CD4-positive, CD25-positive, alpha-beta regulatory T cell (primary cell): Measurements from ENCODE around the gene JMJD4. TPM values are rescaled to one million over a fixed set of nuclear protein-coding genes. Genes with fewer than 3 reads are reported as not detected.
A peak's percentile ranks its signal among the peaks of the same experiment; 100 is the strongest.

ENCODE experiments used
- ATAC-seq, 2 donors: fragments of 150-1000 bp; cut with Tn5 transposase; one replicate each; pipeline ENCODE4 v1.10.0; 2021; ENCODE audit warnings: low read depth in 2 of 2, moderate number of reproducible peaks in 2 of 2, moderate library complexity in 1 of 2
- DNase-seq, 3 donors: peaks; one replicate each; pipeline versions ENCODE4 v3.0.0 to v3.0.0-alpha.2; 2012 to 2022; ENCODE audit warnings: mixed read lengths in 1 of 3
- H3K27ac ChIP-seq: one replicate; pipeline ENCODE4 v1.7.0; 2013; ENCODE audit warnings: mild to moderate bottlenecking, low read length; ENCODE audit not compliant: insufficient read depth, poor library complexity, severe bottlenecking
- H3K27me3 ChIP-seq: one replicate; pipeline ENCODE4 v1.7.0; 2013; ENCODE audit warnings: low read length; ENCODE audit not compliant: control insufficient read depth, insufficient read depth
- H3K36me3 ChIP-seq: one replicate; pipeline ENCODE4 v1.7.0; 2013; ENCODE audit warnings: mild to moderate bottlenecking, low read length, moderate library complexity; ENCODE audit not compliant: control insufficient read depth, insufficient read depth
- H3K4me1 ChIP-seq: 2 replicates; pipeline ENCODE4 v1.7.0; 2013; ENCODE audit warnings: mild to moderate bottlenecking, low read length; ENCODE audit not compliant: insufficient read depth, control insufficient read depth, poor library complexity, severe bottlenecking
- H3K4me3 ChIP-seq: one replicate; pipeline ENCODE4 v1.7.0; 2013; ENCODE audit warnings: low read depth, mild to moderate bottlenecking, low read length, moderate library complexity
- H3K9me3 ChIP-seq, 2 experiments: 1 replicate in 1 of 2; 2 replicates in 1 of 2; pipeline ENCODE4 v1.7.0; 2013; ENCODE audit warnings: low read length in 2 of 2, mild to moderate bottlenecking in 1 of 2, moderate library complexity in 1 of 2; ENCODE audit not compliant: control insufficient read depth in 2 of 2
- H3K27ac Mint-ChIP-seq, 3 donors: one replicate each; pipeline ENCODE4 v1.8.0; 2020 to 2022; ENCODE audit warnings: mild to moderate bottlenecking in 3 of 3, mixed read lengths in 3 of 3, moderate library complexity in 2 of 3
- H3K27me3 Mint-ChIP-seq: one replicate; pipeline ENCODE4 v1.8.0; 2022; ENCODE audit warnings: mild to moderate bottlenecking, mixed read lengths
- H3K36me3 Mint-ChIP-seq: one replicate; pipeline ENCODE4 v1.8.0; 2020; ENCODE audit warnings: mixed read lengths
- H3K4me1 Mint-ChIP-seq, 4 donors: one replicate each; pipeline ENCODE4 v1.8.0; 2020 to 2022; ENCODE audit warnings: mixed read lengths in 4 of 4, mild to moderate bottlenecking in 1 of 4
- H3K4me3 Mint-ChIP-seq, 4 donors: one replicate each; pipeline ENCODE4 v1.8.0; 2020 to 2022; ENCODE audit warnings: mild to moderate bottlenecking in 4 of 4, mixed read lengths in 4 of 4, moderate library complexity in 3 of 4
- H3K9me3 Mint-ChIP-seq, 7 donors: one replicate each; pipeline ENCODE4 v1.8.0; 2020 to 2022; ENCODE audit warnings: mixed read lengths in 7 of 7, mild to moderate bottlenecking in 3 of 7, moderate library complexity in 2 of 7
- polyA plus RNA-seq, 4 donors: library from polyadenylated mRNA; unstranded; fragments of 300-500 nt; fragmentation: Illumina TruSeq; gene quantifications; one replicate each; pipeline ENCODE4 v1.2.3, GENCODE V29; 2021
- total RNA-seq: library from RNA; stranded (reverse); gene quantifications from one replicate; pipeline ENCODE4 v1.2.3, GENCODE V29; 2022

JMJD4 gene
- total and polyA plus RNA-seq, 5 donors from 2014 or later = 9.7 to 28.9 (median 26.5) TPM

DNA sequence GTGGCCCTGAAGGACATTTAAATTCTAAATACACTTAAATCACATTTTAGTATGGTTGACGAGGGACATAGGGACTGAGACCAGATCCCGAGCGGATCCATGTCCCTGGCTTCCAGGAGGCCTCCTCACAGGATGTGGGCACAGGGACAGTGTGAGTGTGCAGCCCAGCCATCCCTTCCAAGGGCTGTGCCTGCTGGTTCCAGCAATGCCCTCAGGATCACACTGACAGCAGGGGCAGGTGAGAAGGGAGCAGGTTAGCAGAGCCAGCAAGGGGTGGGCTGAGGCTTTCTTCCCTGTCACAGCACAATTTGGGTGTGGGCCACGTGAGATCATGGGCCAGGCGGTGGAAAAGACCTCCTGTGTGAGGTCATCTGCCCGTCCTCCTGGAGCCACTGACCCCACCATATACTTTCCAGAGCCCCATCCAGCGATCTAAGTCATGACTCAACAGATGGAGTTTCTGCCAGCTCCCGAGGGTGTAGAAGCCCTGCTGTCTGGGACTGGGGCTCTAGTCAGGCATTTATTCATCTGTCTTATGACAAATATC is 43.4 kb upstream of the JMJD4 start:
- Mint-ChIP-seq H3K9me3 (no peaks in the 10 kb centered on the region), H3K27me3 (no peaks in the 10 kb centered on the region), H3K4me3 (no peak overlapping the region), H3K36me3 (peaks cover 15% of the 10 kb centered on the region), H3K4me1 (peaks cover 0 to 13% (median 7%) of the 10 kb centered on the region in 4 donors), H3K27ac (no peak overlapping the region)
- Histone ChIP-seq H3K27ac (no peak overlapping the region), H3K27me3 (no peaks in the 10 kb centered on the region), H3K4me3 (no peak overlapping the region), H3K4me1 (no peaks in the 10 kb centered on the region), H3K9me3 (no peaks in the 10 kb centered on the region), H3K36me3 (peaks cover 22% of the 10 kb centered on the region)
- DNase-seq (no peak), ATAC-seq (no peak)

DNA sequence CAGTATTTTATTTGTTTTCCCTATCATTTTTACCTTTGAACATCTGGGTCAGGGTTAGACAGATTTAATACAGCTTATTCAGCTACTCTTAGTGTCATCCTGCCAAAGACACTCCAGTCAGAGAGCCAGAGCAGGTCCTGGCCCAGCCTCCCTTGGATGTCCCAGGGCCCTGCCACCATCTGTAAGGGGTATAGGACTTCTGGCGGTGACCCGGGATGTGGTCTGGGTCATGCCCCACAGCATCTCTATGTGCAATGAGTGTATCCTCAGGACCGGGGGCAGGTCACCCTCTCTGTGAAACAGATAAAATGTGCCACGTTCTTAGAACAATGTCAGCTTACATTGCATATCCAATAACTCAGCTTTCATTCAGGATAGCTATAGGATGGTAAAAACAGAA is 42.5 kb upstream of the JMJD4 start:
- H3K4me1 Mint-ChIP-seq = peaks cover 0 to 9% (median 8%) of the 10 kb centered on the region in 4 donors
- no peak for ATAC-seq

DNA sequence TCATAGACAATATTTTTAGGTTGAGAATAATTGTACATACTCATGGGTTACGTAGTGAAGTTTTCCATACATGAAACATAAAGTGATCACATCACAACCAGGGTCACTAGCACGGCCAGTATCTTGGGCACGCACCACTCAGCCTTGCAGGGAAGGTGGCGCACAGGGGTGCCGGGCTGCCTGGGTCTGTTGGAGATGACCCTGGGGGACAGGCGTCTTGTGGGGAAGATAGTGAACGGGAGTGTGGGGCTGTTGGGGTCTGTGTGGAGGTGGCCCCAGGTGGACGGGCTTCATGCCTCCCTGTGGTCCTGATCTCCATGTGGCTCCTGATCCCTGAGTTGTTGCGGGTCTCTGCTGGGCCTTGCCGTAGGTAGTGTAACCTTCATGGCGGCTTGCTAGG is 42.1 kb upstream of the JMJD4 start:
- Mint-ChIP-seq H3K4me3 (no peak overlapping the region), H3K27ac (peak overlapping the region in 1 of 3 donors; percentile 35)
- DNase-seq = no peak

More for the DNA sequence above, 42.5 kb upstream of the JMJD4 start:
- Mint-ChIP-seq H3K36me3 (peaks cover 16% of the 10 kb centered on the region), H3K27ac (peak overlapping the region in 1 of 3 donors; percentile 35), H3K27me3 (no peaks in the 10 kb centered on the region), H3K9me3 (no peaks in the 10 kb centered on the region), H3K4me3 (no peak overlapping the region)
- Histone ChIP-seq H3K4me1 (no peaks in the 10 kb centered on the region), H3K27ac (no peak overlapping the region), H3K36me3 (peaks cover 22% of the 10 kb centered on the region), H3K9me3 (no peaks in the 10 kb centered on the region), H3K4me3 (no peak overlapping the region), H3K27me3 (no peaks in the 10 kb centered on the region)
- no peak for DNase-seq

DNA sequence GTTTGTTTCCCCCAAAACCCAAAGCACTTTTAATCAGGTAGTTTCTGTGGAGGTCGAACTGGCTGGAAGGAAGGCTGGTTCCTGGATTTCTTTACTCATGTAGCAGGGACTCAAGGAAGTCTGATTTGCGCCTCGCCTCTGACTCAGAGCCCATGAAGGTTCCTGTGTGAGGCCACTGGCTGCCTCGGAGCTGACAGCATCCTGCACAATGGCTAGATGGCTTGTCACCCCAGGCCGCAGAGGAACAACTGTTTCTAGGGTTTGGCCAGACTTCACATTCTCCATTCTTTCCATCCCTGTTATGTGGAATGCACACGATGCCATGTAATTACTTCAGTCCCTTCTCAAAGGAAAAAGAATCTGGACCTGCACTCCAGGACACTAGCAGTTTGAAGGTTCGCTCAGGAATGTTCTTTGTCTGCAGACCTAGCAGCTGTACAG is 41.2 kb upstream of the JMJD4 start:
- H3K27me3 ChIP-seq = no peaks in the 10 kb centered on the region
- no peak overlapping the region for H3K4me3 Mint-ChIP-seq
- peak overlapping the region in 1 of 3 donors; percentile 2 for H3K27ac Mint-ChIP-seq
- H3K9me3 Mint-ChIP-seq = no peaks in the 10 kb centered on the region
- no peaks in the 10 kb centered on the region for H3K27me3 Mint-ChIP-seq
- H3K36me3 Mint-ChIP-seq = peaks cover 17% of the 10 kb centered on the region
- no peak overlapping the region for H3K4me3 ChIP-seq
- no peaks in the 10 kb centered on the region for H3K4me1 ChIP-seq
- peaks cover 22% of the 10 kb centered on the region for H3K36me3 ChIP-seq
- no peak overlapping the region for H3K27ac ChIP-seq
- DNase-seq = no peak
- ATAC-seq = no peak
- no peaks in the 10 kb centered on the region for H3K9me3 ChIP-seq
- H3K4me1 Mint-ChIP-seq = peaks cover 0 to 13% (median 8%) of the 10 kb centered on the region in 4 donors

More for the DNA sequence above, 42.1 kb upstream of the JMJD4 start:
- Mint-ChIP-seq H3K4me1 (peaks cover 0 to 13% (median 8%) of the 10 kb centered on the region in 4 donors), H3K9me3 (no peaks in the 10 kb centered on the region), H3K36me3 (peaks cover 17% of the 10 kb centered on the region), H3K27me3 (no peaks in the 10 kb centered on the region)
- peaks cover 22% of the 10 kb centered on the region for H3K36me3 ChIP-seq
- H3K9me3 ChIP-seq = no peaks in the 10 kb centered on the region
- no peak overlapping the region for H3K27ac ChIP-seq
- no peak for ATAC-seq
- H3K4me3 ChIP-seq = no peak overlapping the region
- no peaks in the 10 kb centered on the region for H3K4me1 ChIP-seq
- H3K27me3 ChIP-seq = no peaks in the 10 kb centered on the region

DNA sequence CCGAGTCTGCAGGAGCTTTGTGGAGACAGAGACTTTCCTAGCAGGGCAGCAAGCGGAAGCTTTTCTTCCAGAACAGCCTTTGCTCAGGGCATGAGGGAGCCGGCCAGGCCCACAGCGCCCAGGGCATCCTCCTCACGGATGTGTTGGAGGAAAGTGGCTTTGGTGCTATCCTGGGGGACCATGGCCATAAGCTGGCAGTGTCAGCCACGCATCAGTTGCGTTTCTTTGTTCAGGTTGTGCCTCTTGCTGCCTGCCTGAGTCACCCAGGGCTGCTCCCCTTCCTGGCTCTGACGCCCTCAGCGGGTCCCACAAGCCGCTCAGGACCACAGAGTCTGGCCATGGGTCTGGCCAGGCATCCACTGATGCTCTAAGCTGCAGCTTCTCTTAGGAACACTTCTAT is 40.7 kb upstream of the JMJD4 start:
- ATAC-seq (no peak), DNase-seq (no peak)
- no peaks in the 10 kb centered on the region for H3K27me3 Mint-ChIP-seq
- no peaks in the 10 kb centered on the region for H3K9me3 Mint-ChIP-seq
- Histone ChIP-seq H3K9me3 (no peaks in the 10 kb centered on the region), H3K27me3 (no peaks in the 10 kb centered on the region), H3K4me1 (no peaks in the 10 kb centered on the region), H3K27ac (no peak overlapping the region), H3K4me3 (no peak overlapping the region), H3K36me3 (peaks cover 19% of the 10 kb centered on the region)
- no peak overlapping the region for H3K4me3 Mint-ChIP-seq
- peaks cover 17% of the 10 kb centered on the region for H3K36me3 Mint-ChIP-seq
- peak overlapping the region in 1 of 3 donors; percentile 2 for H3K27ac Mint-ChIP-seq
- H3K4me1 Mint-ChIP-seq = peaks cover 0 to 13% (median 8%) of the 10 kb centered on the region in 4 donors

DNA sequence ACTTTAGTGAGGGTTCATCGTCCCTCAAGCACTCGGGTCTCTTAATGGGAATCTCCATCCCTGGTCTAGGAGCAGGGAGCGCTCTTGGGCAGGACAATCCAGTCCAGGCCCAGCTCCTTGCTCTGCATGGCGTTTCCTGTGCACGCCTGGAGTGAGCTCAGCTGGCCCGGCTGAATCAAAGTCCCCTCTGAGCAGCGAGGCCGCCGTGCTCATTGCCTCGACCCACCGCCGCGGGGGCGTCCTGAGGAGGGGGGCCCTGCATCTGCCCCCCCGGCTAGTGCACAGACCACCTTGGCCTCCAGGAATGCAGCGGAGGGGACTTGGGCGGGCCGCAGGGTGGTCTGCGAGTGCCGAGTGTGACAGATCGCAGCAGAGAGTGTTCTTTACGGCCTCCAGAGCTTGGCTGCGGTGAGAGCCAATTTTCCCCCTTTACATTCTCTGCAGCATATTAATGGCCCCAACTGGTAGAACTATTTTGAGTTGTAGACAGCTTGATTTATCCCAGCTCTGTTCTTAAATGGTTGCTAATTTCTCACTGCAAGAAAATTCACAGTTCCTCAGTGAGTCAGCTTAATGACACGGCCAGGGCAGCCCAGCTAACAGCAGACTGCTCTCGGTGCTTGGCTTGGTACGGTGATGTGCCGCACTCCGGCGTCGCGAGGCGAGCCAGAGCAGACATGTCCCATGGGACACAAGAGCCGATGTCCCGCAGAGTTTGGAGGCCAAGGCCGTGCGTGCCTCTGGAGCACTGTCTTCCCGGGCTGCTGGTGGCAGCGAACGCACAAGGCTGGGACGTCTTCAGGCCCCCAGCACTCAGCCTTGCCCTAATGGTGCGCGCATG is 39.9 kb upstream of the JMJD4 start:
- Mint-ChIP-seq H3K9me3 (no peaks in the 10 kb centered on the region), H3K36me3 (peaks cover 21% of the 10 kb centered on the region), H3K27me3 (no peaks in the 10 kb centered on the region), H3K4me3 (no peak overlapping the region), H3K4me1 (peaks cover 0 to 15% (median 10%) of the 10 kb centered on the region in 4 donors), H3K27ac (peak overlapping the region in 1 of 3 donors; percentile 74)
- ATAC-seq = no peak
- Histone ChIP-seq H3K4me1 (no peaks in the 10 kb centered on the region), H3K9me3 (no peaks in the 10 kb centered on the region), H3K4me3 (no peak overlapping the region), H3K36me3 (peaks cover 15% of the 10 kb centered on the region), H3K27me3 (no peaks in the 10 kb centered on the region), H3K27ac (no peak overlapping the region)
- DNase-seq = no peak

DNA sequence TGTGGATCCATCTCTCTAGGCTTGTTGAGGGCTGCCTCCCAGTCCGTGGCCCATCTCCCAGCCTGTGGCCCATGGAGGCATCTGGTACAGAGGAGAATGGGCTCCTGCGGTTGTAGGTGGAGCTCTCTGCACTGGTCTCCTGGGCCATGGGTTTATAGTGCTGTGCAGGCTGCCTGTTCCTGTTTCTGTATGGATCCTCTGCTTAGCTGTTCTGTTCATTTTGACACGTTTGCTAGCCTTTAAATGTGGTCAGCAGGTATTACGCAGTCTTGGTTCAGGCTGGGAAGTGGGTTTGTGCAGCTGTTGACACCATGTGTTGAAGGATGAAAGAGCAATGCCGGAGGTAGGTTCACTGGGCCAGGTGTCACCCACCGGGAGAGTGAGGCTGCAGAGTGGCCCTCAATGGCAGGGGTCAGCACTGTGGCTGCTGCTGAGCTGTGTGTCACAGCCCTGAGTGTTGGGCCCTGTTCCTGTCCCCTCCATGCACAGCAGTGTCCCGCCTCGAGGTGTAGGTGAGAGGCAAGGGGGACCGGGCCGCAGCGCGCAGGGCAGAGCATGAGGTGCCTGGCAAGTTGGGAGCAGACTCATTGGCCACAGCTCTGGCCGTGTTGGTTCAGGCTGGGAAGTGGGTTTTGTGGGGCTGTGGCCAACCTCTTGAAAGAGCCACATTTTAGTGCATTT is 39.1 kb upstream of the JMJD4 start:
- peak; percentile 42 to 43 for ATAC-seq

More for the DNA sequence above, 39.1 kb upstream of the JMJD4 start:
- no peaks in the 10 kb centered on the region for H3K4me1 ChIP-seq
- H3K9me3 Mint-ChIP-seq = no peaks in the 10 kb centered on the region
- H3K9me3 ChIP-seq = no peaks in the 10 kb centered on the region
- peaks cover 15% of the 10 kb centered on the region for H3K36me3 ChIP-seq
- H3K36me3 Mint-ChIP-seq = peaks cover 21% of the 10 kb centered on the region
- no peak overlapping the region for H3K4me3 ChIP-seq
- H3K4me3 Mint-ChIP-seq = peak overlapping the region in 2 of 4 donors; percentile 28 to 31
- H3K4me1 Mint-ChIP-seq = peaks cover 0 to 16% (median 10%) of the 10 kb centered on the region in 4 donors
- no peaks in the 10 kb centered on the region for H3K27me3 ChIP-seq
- DNase-seq = peak in 1 of 3 donors; percentile 27
- no peak overlapping the region for H3K27ac ChIP-seq
- H3K27ac Mint-ChIP-seq = peak overlapping the region in 2 of 3 donors; percentile 74 to 75
- H3K27me3 Mint-ChIP-seq = no peaks in the 10 kb centered on the region
